CD4-positive, alpha-beta T cell treated with Interleukin-21 for 1 hour (primary cell): Measurements from ENCODE around the gene STAU1.
"Not testable (repeated sequence)": the region's sequence is repeated elsewhere in the genome, so short reads cannot be mapped to it uniquely, and the experiment has no call there.

Experiments used
- DNase-seq: peaks from one replicate; pipeline ENCODE4 v3.0.0-alpha.2; 2020

Gene STAU1

GRCh38 chr20:49187851-49188641 is at the start of gene STAU1:
STAU1 (minus strand) TSS chr20:49188334; CDS start chr20:49166201, 22,133 bp downstream.
- peak; percentile 95 for DNase-seq

- DNase-seq = no peak
These were observed 49.4 kb upstream of the STAU1 start for GRCh38 chr20:49237531-49237930.

GRCh38 chr20:49236301-49236700 is 48.2 kb upstream of the STAU1 start:
- DNase-seq = no peak

GRCh38 chr20:49234831-49235230 is 46.7 kb upstream of the STAU1 start:
- no peak for DNase-seq

- DNase-seq = no peak
These were observed 45.1 kb upstream of the STAU1 start for GRCh38 chr20:49233226-49233625.

- no peak for DNase-seq
These were observed 43.3 kb upstream of the STAU1 start for GRCh38 chr20:49231471-49231870.

- no peak for DNase-seq
These were observed 42.5 kb upstream of the STAU1 start for GRCh38 chr20:49230561-49231133.

- DNase-seq = no peak
These were observed 41.9 kb upstream of the STAU1 start for GRCh38 chr20:49230021-49230420.

GRCh38 chr20:49229381-49229780 is 41.2 kb upstream of the STAU1 start:
- no peak for DNase-seq

GRCh38 chr20:49228676-49229075 is 40.5 kb upstream of the STAU1 start:
- no peak for DNase-seq

- DNase-seq = no peak
These were observed 37.8 kb upstream of the STAU1 start for GRCh38 chr20:49225896-49226295.

- no peak for DNase-seq
These were observed 32.0 kb upstream of the STAU1 start for GRCh38 chr20:49219924-49220831.

GRCh38 chr20:49219091-49219923 is 31.2 kb upstream of the STAU1 start, which contains the start of gene DDX27:
DDX27 (plus strand) TSS chr20:49219416; CDS start chr20:49219449, 33 bp downstream.
- peak; percentile 98 for DNase-seq

GRCh38 chr20:49218739-49219090 is 30.6 kb upstream of the STAU1 start:
- not testable (repeated sequence) for DNase-seq

GRCh38 chr20:49216991-49217578 is 29.0 kb upstream of the STAU1 start:
- DNase-seq = peak; percentile 91

- DNase-seq = no peak
These were observed 27.1 kb upstream of the STAU1 start for GRCh38 chr20:49215232-49215631.

GRCh38 chr20:49214571-49214970 is 26.4 kb upstream of the STAU1 start:
- no peak for DNase-seq

GRCh38 chr20:49210757-49211110 is 22.6 kb upstream of the STAU1 start:
- DNase-seq = no peak

- no peak for DNase-seq
These were observed 22.1 kb upstream of the STAU1 start for GRCh38 chr20:49210101-49210756.

- DNase-seq = no peak
These were observed 18.9 kb upstream of the STAU1 start for GRCh38 chr20:49207076-49207475.

GRCh38 chr20:49203746-49204145 is 15.6 kb upstream of the STAU1 start:
- no peak for DNase-seq

GRCh38 chr20:49203011-49203410 is 14.9 kb upstream of the STAU1 start:
- DNase-seq = no peak
